WTC11 (cell line): ENCODE measurements around the gene ARHGAP26. TPM values are rescaled to one million over a fixed set of nuclear protein-coding genes. Genes with fewer than 3 reads are reported as not detected.
A peak's percentile ranks its signal among the peaks of the same experiment; 100 is the strongest.

ENCODE experiments used
- ATAC-seq: fragments of 200-7000 bp; cut with Tn5 transposase; 2 replicates; pipeline ENCODE4 v1.10.0; 2021; ENCODE audit warnings: mild to moderate bottlenecking, moderate library complexity
- CTCF ChIA-PET: fragments of 300-600 bp; sonication (Branson Sonifier 250); formaldehyde crosslinking; loops from one replicate; lab custom pipeline; 2021; ENCODE audit warnings: antibody characterized with exemption; lab: Charles Lee
- POLR2A ChIA-PET: fragments of 350-600 bp; sonication (Branson Sonifier 250); formaldehyde crosslinking; loops from one replicate; lab custom pipeline; 2021; ENCODE audit warnings: antibody characterized with exemption; lab: Charles Lee
- DNase-seq: peaks from one replicate; pipeline ENCODE4 v3.0.0; 2021; ENCODE audit warnings: low spot score
- H3K27ac Mint-ChIP-seq: 2 replicates; pipeline ENCODE4 v1.8.0; 2021; ENCODE audit warnings: mixed read lengths
- H3K27me3 Mint-ChIP-seq: 2 replicates; pipeline ENCODE4 v1.8.0; 2021; ENCODE audit warnings: low read depth, mild to moderate bottlenecking, moderate library complexity, mixed read lengths
- H3K36me3 Mint-ChIP-seq: 2 replicates; pipeline ENCODE4 v1.8.0; 2021; ENCODE audit warnings: mixed read lengths
- H3K4me1 Mint-ChIP-seq: 2 replicates; pipeline ENCODE4 v1.8.0; 2022; ENCODE audit warnings: mixed read lengths
- H3K4me3 Mint-ChIP-seq: 2 replicates; pipeline ENCODE4 v1.8.0; 2021; ENCODE audit warnings: mild to moderate bottlenecking, moderate library complexity, mixed read lengths
- H3K9me3 Mint-ChIP-seq: 2 replicates; pipeline ENCODE4 v1.8.0; 2021; ENCODE audit warnings: mixed read lengths
- AFF4 ChIP-seq: sonication (generic); formaldehyde crosslinking; IDR thresholded peaks from 2 replicates; pipeline ENCODE4 v1.8.1; 2023; ENCODE audit warnings: mild to moderate bottlenecking, missing genetic modification reagents, borderline replicate concordance
- ATF2 ChIP-seq: sonication (generic); formaldehyde crosslinking; IDR thresholded peaks from 2 replicates; pipeline ENCODE4 v1.8.1; 2022; ENCODE audit warnings: low read depth, missing genetic modification reagents, borderline replicate concordance
- FOXK1 ChIP-seq: sonication (generic); formaldehyde crosslinking; IDR thresholded peaks from 2 replicates; pipeline ENCODE4 v1.8.0; 2022; ENCODE audit warnings: mild to moderate bottlenecking, moderate library complexity, missing genetic modification reagents
- GABPB1 ChIP-seq: sonication (generic); formaldehyde crosslinking; IDR thresholded peaks from 2 replicates; pipeline ENCODE4 v1.8.1; 2023; ENCODE audit warnings: mild to moderate bottlenecking, missing genetic modification reagents
- IRF1 ChIP-seq: sonication (generic); formaldehyde crosslinking; IDR thresholded peaks from 2 replicates; pipeline ENCODE4 v1.8.0; 2023; ENCODE audit warnings: missing genetic modification reagents
- IRF2 ChIP-seq: sonication (generic); formaldehyde crosslinking; IDR thresholded peaks from 2 replicates; pipeline ENCODE4 v1.8.0; 2022; ENCODE audit warnings: low read depth, missing genetic modification reagents, borderline replicate concordance
- MAX ChIP-seq: sonication (generic); formaldehyde crosslinking; IDR thresholded peaks from 2 replicates; pipeline ENCODE4 v1.8.0; 2022; ENCODE audit warnings: mild to moderate bottlenecking, missing genetic modification reagents
- NR2C2 ChIP-seq: sonication (generic); formaldehyde crosslinking; IDR thresholded peaks from 2 replicates; pipeline ENCODE4 v1.8.0; 2022; ENCODE audit warnings: mild to moderate bottlenecking, missing genetic modification reagents
- PREB ChIP-seq: sonication (generic); formaldehyde crosslinking; IDR thresholded peaks from 2 replicates; pipeline ENCODE4 v1.8.1; 2022; ENCODE audit warnings: mild to moderate bottlenecking, missing genetic modification reagents, moderate library complexity, borderline replicate concordance
- USF1 ChIP-seq: sonication (generic); formaldehyde crosslinking; IDR thresholded peaks from 2 replicates; pipeline ENCODE4 v1.8.0; 2022; ENCODE audit warnings: mild to moderate bottlenecking, missing genetic modification reagents
- USF2 ChIP-seq: sonication (generic); formaldehyde crosslinking; IDR thresholded peaks from 2 replicates; pipeline ENCODE4 v1.8.1; 2023; ENCODE audit warnings: mild to moderate bottlenecking, missing genetic modification reagents, moderate library complexity
- ZNF423 ChIP-seq: fragments of 250-450 bp; sonication (Bioruptor Pico); IDR thresholded peaks from 2 replicates; pipeline ENCODE4 v2.1.2; 2022; ENCODE audit warnings: mild to moderate bottlenecking, moderate library complexity
- ZNF512 ChIP-seq: sonication (generic); formaldehyde crosslinking; IDR thresholded peaks from 2 replicates; pipeline ENCODE4 v1.8.1; 2022; ENCODE audit warnings: missing genetic modification reagents, borderline replicate concordance
- total RNA-seq: library from RNA; stranded (reverse); gene quantifications from 3 replicates; pipeline ENCODE4 v1.2.3, GENCODE V29; 2021

The ARHGAP26 gene
- total RNA-seq, 1 experiment from 2014 or later, result 22.3 TPM

- TF ChIP-seq AFF4 (CRISPR knock-in tag) (no peak), NR2C2 (CRISPR knock-in tag) (no peak), PREB (CRISPR knock-in tag) (no peak), ZNF512 (CRISPR knock-in tag) (no peak), IRF2 (CRISPR knock-in tag) (no peak), MAX (CRISPR knock-in tag) (no peak)
Measured at GRCh38 chr5:142958944-142959682, 188.9 kb downstream of the ARHGAP26 start (continued).

- peaks cover 7% of the 10 kb centered on the region for H3K36me3 Mint-ChIP-seq
- ATAC-seq (no peak), DNase-seq (no peak)
- ChIA-PET CTCF (interaction anchor here (0.8 to 2.2 kb wide), 2 partner anchors 211 to 247 kb away, joined by 3 to 4 read pairs; no protein-coding TSS in a partner anchor), POLR2A (no interaction called here)
- H3K4me1 Mint-ChIP-seq, result peaks cover 7% of the 10 kb centered on the region; the same call in 1 of the 2 replicates
- H3K9me3 Mint-ChIP-seq, result peaks cover 8% of the 10 kb centered on the region
- no peaks in the 10 kb centered on the region for H3K27me3 Mint-ChIP-seq
- no peak overlapping the region for H3K4me3 Mint-ChIP-seq
- H3K27ac Mint-ChIP-seq, result no peak overlapping the region
- peak; percentile 84 for TF ChIP-seq GABPB1 (CRISPR knock-in tag)
- no peak for TF ChIP-seq USF2 (CRISPR knock-in tag)
Measured at GRCh38 chr5:142959683-142960657, 189.8 kb downstream of the ARHGAP26 start.

- Mint-ChIP-seq H3K4me3 (no peak overlapping the region), H3K4me1 (peaks cover 7% of the 10 kb centered on the region; the same call in 1 of the 2 replicates), H3K36me3 (peaks cover 3% of the 10 kb centered on the region), H3K27ac (no peak overlapping the region), H3K9me3 (peaks cover 4% of the 10 kb centered on the region), H3K27me3 (no peaks in the 10 kb centered on the region)
- DNase-seq (no peak), ATAC-seq (no peak)
- ChIA-PET POLR2A (no interaction called here), CTCF (no interaction called here)
- TF ChIP-seq ZNF423, result no peak
- TF ChIP-seq ZNF512 (CRISPR knock-in tag), result no peak
- no peak for TF ChIP-seq IRF1
- no peak for TF ChIP-seq ATF2 (CRISPR knock-in tag)
- no peak for TF ChIP-seq USF1 (CRISPR knock-in tag)
- TF ChIP-seq FOXK1 (CRISPR knock-in tag), result no peak
Measured at GRCh38 chr5:142961440-142962173, 191.4 kb downstream of the ARHGAP26 start.
